Measurements from ENCODE around the gene MASP1.
A peak's percentile ranks its signal among the peaks of the same experiment; 100 is the strongest.

Gene MASP1

GRCh38 chr3:187325632-187326031 lies 34.1 kb upstream of the MASP1 start:
- TF ChIP-seq, protein P1, sequence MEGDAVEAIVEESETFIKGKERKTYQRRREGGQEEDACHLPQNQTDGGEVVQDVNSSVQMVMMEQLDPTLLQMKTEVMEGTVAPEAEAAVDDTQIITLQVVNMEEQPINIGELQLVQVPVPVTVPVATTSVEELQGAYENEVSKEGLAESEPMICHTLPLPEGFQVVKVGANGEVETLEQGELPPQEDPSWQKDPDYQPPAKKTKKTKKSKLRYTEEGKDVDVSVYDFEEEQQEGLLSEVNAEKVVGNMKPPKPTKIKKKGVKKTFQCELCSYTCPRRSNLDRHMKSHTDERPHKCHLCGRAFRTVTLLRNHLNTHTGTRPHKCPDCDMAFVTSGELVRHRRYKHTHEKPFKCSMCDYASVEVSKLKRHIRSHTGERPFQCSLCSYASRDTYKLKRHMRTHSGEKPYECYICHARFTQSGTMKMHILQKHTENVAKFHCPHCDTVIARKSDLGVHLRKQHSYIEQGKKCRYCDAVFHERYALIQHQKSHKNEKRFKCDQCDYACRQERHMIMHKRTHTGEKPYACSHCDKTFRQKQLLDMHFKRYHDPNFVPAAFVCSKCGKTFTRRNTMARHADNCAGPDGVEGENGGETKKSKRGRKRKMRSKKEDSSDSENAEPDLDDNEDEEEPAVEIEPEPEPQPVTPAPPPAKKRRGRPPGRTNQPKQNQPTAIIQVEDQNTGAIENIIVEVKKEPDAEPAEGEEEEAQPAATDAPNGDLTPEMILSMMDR (IDR thresholded peaks at IDR 0.05; ENCODE audit: low read depth, low read length), result no peak
- H3K4me3 ChIP-seq (ENCODE audit: low read depth, low read length), result no peak overlapping the region

- TF ChIP-seq, protein P1 (IDR thresholded peaks at IDR 0.05; ENCODE audit: low read depth, low read length), result no peak
These were observed 31.6 kb upstream of the MASP1 start for GRCh38 chr3:187323091-187323490.

GRCh38 chr3:187322291-187322690 lies 30.8 kb upstream of the MASP1 start:
- TF ChIP-seq, protein P1 (IDR thresholded peaks at IDR 0.05; ENCODE audit: low read depth, low read length), result no peak
- H3K4me3 ChIP-seq (ENCODE audit: low read depth, low read length), result no peak overlapping the region

More at GRCh38 chr3:187323091-187323490, 31.6 kb upstream of the MASP1 start:
- no peak overlapping the region for H3K4me3 ChIP-seq (ENCODE audit: low read depth, low read length)

DNA sequence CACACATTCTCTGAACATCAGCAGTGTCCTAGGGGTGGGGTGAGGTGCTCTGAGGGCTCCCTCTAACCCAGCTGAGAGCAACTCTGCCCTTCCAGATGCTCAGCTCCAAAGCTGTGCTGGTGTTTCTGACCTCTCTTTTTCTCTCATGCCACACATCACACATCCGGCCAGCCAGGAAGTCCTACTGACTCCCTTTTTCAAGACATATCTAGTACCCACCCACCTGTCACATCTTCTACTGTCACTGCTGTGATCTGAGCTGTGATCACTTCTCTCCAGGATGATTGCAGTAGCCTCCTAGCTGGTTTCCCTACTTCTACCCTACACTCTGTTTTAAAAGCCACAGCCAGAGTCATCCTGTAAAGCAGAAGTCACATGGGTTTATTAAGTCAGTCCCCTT lies 30.2 kb upstream of the MASP1 start:
- TF ChIP-seq, protein P1 (IDR thresholded peaks at IDR 0.05; ENCODE audit: low read depth, low read length), result no peak
- H3K4me3 ChIP-seq (ENCODE audit: low read depth, low read length), result no peak overlapping the region

GRCh38 chr3:187319699-187320302 lies 28.3 kb upstream of the MASP1 start:
- TF ChIP-seq, protein P1 (IDR thresholded peaks at IDR 0.05; ENCODE audit: low read depth, low read length), result peak; percentile 100
- no peak overlapping the region for H3K4me3 ChIP-seq (ENCODE audit: low read depth, low read length)

- TF ChIP-seq, protein P1 (IDR thresholded peaks at IDR 0.05; ENCODE audit: low read depth, low read length), result peak; percentile 75
- peak overlapping the region; percentile 38 for H3K4me3 ChIP-seq (ENCODE audit: low read depth, low read length)
These were observed 27.5 kb upstream of the MASP1 start for GRCh38 chr3:187318819-187319616.

GRCh38 chr3:187315872-187316271 lies 24.3 kb upstream of the MASP1 start:
- TF ChIP-seq, protein P1 (IDR thresholded peaks at IDR 0.05; ENCODE audit: low read depth, low read length), result no peak
- H3K4me3 ChIP-seq (ENCODE audit: low read depth, low read length), result no peak overlapping the region
